GM12864 (cell line): ENCODE data around the gene UGT3A2.

Experiments used
- DNase-seq: peaks from one replicate; pipeline ENCODE4 v3.0.0-alpha.2; 2011; ENCODE audit warnings: low read depth
- H3K4me3 ChIP-seq: 2 replicates; pipeline ENCODE4 v1.5.1; 2011; ENCODE audit warnings: mild to moderate bottlenecking, low read depth, low read length, control low read depth
- TF ChIP-seq, protein P1 (sequence below): IDR thresholded peaks from 2 replicates; pipeline ENCODE4 v1.5.1; 2011; ENCODE audit warnings: low read depth, mild to moderate bottlenecking, moderate library complexity, low read length, control low read depth, inconsistent platforms; ENCODE audit errors: missing control alignments

UGT3A2 gene

GRCh38 chr5:36089989-36090388 lies 23.3 kb upstream of the UGT3A2 start:
- DNase-seq, result no peak
- no peak overlapping the region for H3K4me3 ChIP-seq
- TF ChIP-seq, protein P1, sequence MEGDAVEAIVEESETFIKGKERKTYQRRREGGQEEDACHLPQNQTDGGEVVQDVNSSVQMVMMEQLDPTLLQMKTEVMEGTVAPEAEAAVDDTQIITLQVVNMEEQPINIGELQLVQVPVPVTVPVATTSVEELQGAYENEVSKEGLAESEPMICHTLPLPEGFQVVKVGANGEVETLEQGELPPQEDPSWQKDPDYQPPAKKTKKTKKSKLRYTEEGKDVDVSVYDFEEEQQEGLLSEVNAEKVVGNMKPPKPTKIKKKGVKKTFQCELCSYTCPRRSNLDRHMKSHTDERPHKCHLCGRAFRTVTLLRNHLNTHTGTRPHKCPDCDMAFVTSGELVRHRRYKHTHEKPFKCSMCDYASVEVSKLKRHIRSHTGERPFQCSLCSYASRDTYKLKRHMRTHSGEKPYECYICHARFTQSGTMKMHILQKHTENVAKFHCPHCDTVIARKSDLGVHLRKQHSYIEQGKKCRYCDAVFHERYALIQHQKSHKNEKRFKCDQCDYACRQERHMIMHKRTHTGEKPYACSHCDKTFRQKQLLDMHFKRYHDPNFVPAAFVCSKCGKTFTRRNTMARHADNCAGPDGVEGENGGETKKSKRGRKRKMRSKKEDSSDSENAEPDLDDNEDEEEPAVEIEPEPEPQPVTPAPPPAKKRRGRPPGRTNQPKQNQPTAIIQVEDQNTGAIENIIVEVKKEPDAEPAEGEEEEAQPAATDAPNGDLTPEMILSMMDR, result peak; percentile 69

GRCh38 chr5:36079200-36079781 lies 12.6 kb upstream of the UGT3A2 start:
- H3K4me3 ChIP-seq, result no peak overlapping the region
- DNase-seq, result peak; percentile 25
- TF ChIP-seq, protein P1, result peak; percentile 79

DNA sequence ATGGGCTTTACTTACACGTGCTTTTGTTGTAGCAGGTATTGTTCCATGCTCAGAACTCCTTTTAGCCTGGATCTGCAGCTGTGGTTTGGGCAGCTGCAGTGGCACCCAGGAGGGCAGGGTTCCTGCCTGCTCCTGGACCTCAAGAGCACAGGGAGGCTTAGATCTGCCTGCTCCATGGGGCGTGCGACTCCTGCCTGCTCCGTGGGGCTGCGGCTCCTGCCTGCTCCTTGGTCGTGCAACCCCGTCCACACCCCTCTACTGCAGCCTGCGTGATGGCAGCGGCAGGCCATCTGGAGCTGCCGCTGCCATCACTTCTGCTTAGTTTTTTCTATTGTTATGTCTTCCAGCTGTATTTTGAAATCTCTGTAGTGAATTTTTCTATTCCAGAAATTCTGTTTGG lies 11.7 kb upstream of the UGT3A2 start:
- TF ChIP-seq, protein P1, result no peak
- H3K4me3 ChIP-seq, result no peak overlapping the region
- DNase-seq, result no peak

GRCh38 chr5:36073595-36074216 lies 7.0 kb upstream of the UGT3A2 start:
- TF ChIP-seq, protein P1, result peak; percentile 61
- peak; percentile 25 for DNase-seq

GRCh38 chr5:36070687-36071571 lies 4.2 kb upstream of the UGT3A2 start:
- H3K4me3 ChIP-seq, result peak overlapping the region; percentile 36
- DNase-seq, result no peak

More at GRCh38 chr5:36073595-36074216, 7.0 kb upstream of the UGT3A2 start:
- H3K4me3 ChIP-seq, result no peak overlapping the region

DNA sequence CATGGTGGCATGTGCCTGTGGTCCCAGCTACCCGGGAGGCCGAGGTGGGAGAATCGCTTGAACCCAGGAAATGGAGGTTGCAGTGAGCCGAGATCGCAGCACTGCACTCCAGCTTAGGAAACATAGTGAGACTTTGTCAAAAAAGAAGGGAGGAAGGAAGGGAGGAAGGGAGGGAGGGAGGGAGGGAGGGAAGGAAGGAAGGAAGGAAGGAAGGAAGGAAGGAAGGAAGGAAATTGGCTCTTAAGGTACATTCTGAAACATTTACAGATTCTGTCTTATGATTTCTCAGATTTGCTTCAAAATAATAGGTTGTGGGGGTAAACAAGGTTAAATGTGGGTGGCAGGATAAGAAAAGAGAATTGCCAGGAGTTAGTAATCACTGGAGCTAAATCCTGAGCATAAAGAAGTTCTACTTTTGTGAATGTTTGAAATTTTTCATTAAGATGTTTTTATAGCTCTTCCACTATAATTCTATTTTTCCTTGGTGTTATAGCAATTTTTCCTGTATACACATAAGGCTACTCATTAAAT lies 2.1 kb upstream of the UGT3A2 start:
- no peak overlapping the region for H3K4me3 ChIP-seq
- DNase-seq, result no peak
- TF ChIP-seq, protein P1, result no peak

More at GRCh38 chr5:36070687-36071571, 4.2 kb upstream of the UGT3A2 start:
- TF ChIP-seq, protein P1, result no peak
